ENCODE results near the gene KATNB1. TPM values are rescaled to one million over a fixed set of nuclear protein-coding genes. Genes with fewer than 3 reads are reported as not detected.
A peak's percentile ranks its signal among the peaks of the same experiment; 100 is the strongest.

Gene KATNB1
- total RNA-seq, 1 experiment from 2014 or later = 60.4 TPM

- peak; percentile 90 for ATAC-seq
- H3K4me1 Mint-ChIP-seq = peaks cover 12% of the 10 kb centered on the region
- no peaks in the 10 kb centered on the region for H3K9me3 Mint-ChIP-seq
- no peak overlapping the region for H3K4me3 Mint-ChIP-seq
- ChIA-PET POLR2A (no interaction called here), CTCF (interaction anchor here (0.5 to 2.4 kb wide), 20 partner anchors 9 to 334 kb away, joined by 3 to 11 read pairs (median 4); partner anchors contain the start of genes USB1 and ZNF319)
- peak; percentile 94 for DNase-seq (ENCODE audit: low spot score)
- H3K27me3 Mint-ChIP-seq (ENCODE audit: low read depth) = no peaks in the 10 kb centered on the region
- peaks cover 2% of the 10 kb centered on the region; the same call in 1 of the 2 replicates for H3K36me3 Mint-ChIP-seq
- no peak overlapping the region for H3K27ac Mint-ChIP-seq
- TF ChIP-seq GRHL2 (CRISPR knock-in tag; IDR thresholded peaks at IDR 0.05; ENCODE audit: insufficient replicate concordance, severe bottlenecking) = no peak
- TF ChIP-seq RORB (CRISPR knock-in tag; IDR thresholded peaks at IDR 0.05) = no peak
- TF ChIP-seq E2F1 (CRISPR knock-in tag; IDR thresholded peaks at IDR 0.05) = no peak
- TF ChIP-seq ZMAT4 (CRISPR knock-in tag; IDR thresholded peaks at IDR 0.05) = no peak
- TF ChIP-seq GABPB1 (CRISPR knock-in tag; IDR thresholded peaks at IDR 0.05) = peak; percentile 30; the same call in 1 of the 2 replicates
- TF ChIP-seq RELA (CRISPR knock-in tag; IDR thresholded peaks at IDR 0.05; ENCODE audit: borderline replicate concordance) = no peak
- TF ChIP-seq GTF2I (CRISPR knock-in tag; conservative IDR thresholded peaks at IDR 0.05) = no peak
- TF ChIP-seq CTCF (IDR thresholded peaks at IDR 0.05) = peak; percentile 90
- TF ChIP-seq IRF2 (CRISPR knock-in tag; IDR thresholded peaks at IDR 0.05; ENCODE audit: borderline replicate concordance, low read depth) = no peak
- TF ChIP-seq E2F4 (CRISPR knock-in tag; IDR thresholded peaks at IDR 0.05; ENCODE audit: borderline replicate concordance, low read depth) = no peak
- TF ChIP-seq ZNF532 (CRISPR knock-in tag; IDR thresholded peaks at IDR 0.05; ENCODE audit: borderline replicate concordance) = no peak
- no peak for TF ChIP-seq ZNF138 (CRISPR knock-in tag; conservative IDR thresholded peaks at IDR 0.05)
- no peak for TF ChIP-seq EMX1 (CRISPR knock-in tag; IDR thresholded peaks at IDR 0.05)
- TF ChIP-seq AFF4 (CRISPR knock-in tag; IDR thresholded peaks at IDR 0.05; ENCODE audit: borderline replicate concordance) = no peak
- TF ChIP-seq TEAD4 (CRISPR knock-in tag; IDR thresholded peaks at IDR 0.05) = no peak
- no peak for TF ChIP-seq HMGA2 (CRISPR knock-in tag; IDR thresholded peaks at IDR 0.05)
- no peak for TF ChIP-seq ZNF423 (CRISPR knock-in tag; IDR thresholded peaks at IDR 0.05)
- TF ChIP-seq MAX (CRISPR knock-in tag; IDR thresholded peaks at IDR 0.05) = no peak
- TF ChIP-seq NR1H2 (CRISPR knock-in tag; IDR thresholded peaks at IDR 0.05) = no peak
- no peak for TF ChIP-seq NFE2L1 (CRISPR knock-in tag; IDR thresholded peaks at IDR 0.05)
- peak; percentile 78 for TF ChIP-seq SP1 (CRISPR knock-in tag; conservative IDR thresholded peaks at IDR 0.05)
Measured at GRCh38 chr16:57757326-57757786, 21.8 kb downstream of the KATNB1 start.
